Measurements from ENCODE around the gene MADCAM1.
"Not testable (repeated sequence)": the region's sequence is repeated elsewhere in the genome, so short reads cannot be mapped to it uniquely, and the experiment has no call there.

MADCAM1 gene

GRCh38 chr19:496112-496665, at the start of gene MADCAM1:
MADCAM1 (plus strand) TSS chr19:496486; CDS start chr19:496500, 14 bp downstream.
- DNase-seq (ENCODE audit: low read depth in 2 of 2) = no peak

DNA sequence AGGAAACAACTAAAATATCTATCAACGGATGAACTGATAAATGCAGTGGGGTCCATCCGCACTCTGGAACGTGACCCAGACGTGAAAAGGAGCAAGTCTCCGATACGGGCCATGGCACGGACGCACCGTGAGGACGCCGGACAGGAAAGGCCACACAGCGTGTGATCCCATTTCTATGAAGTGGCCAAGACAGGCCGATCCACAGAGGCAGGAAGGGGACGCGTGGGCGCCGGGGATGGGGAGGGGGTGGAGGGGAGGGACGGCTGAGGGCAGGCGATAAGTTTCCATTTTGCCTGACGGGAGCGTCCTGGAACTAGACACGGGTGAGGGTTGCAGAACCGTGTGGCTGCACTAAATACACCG, 49.2 kb upstream of the MADCAM1 start:
- no peak for DNase-seq (ENCODE audit: low read depth in 2 of 2)

DNA sequence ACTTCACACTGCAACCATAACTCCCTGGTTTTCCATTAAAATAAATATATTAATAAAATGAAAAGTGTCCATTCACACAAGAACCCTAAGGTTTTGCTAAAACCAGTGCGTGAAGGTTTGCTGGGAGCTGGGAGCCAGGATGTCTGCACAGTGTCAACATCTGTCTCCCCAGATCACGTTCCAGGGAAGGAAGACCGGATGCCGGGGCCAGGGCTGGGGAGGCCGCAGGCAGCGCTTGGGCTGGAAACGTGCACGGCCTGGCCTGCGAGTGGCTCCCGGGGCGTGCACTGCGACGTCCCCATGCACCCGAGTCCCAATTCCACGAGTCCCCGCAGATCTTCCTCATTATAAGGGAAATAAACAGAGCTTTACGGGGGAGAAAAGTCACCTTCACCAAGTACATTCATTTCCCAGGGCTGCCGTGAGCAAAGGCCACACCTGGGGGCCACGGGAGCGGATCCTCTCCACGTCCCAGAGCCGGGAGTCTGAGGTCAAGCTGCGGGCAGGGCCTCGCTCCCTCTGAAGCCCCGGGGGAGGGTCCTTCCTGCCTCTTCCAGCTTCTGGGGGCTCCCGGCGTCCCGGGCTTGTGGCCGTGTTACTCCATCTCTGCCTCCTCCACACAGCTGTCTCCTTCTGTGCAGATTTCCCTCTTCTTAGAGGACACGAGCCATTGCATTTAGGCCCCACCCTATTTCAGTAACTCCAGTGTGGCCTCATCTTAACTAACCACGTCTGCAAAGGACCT, 48.3 kb upstream of the MADCAM1 start:
- DNase-seq (ENCODE audit: low read depth in 2 of 2) = no peak

DNA sequence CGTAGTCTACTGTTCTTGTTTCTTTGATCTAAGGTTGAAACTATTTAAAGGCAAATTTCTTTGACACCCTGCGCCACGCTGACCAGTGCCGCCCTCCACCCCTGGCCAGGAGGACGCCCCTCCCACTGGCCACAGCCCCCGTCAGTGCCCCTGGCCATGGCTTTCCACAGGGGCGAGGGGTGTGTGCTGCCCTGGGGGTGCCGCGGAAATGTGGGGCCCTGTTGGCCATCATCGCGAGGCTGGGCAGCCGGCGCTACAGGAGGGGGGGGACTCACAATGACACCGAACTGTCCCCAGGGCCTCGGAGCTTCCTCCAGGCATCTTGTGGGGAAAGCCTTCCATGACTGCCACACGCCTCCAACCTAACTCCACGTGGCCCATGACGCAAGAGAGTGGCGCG, 46.4 kb upstream of the MADCAM1 start:
- no peak for DNase-seq (ENCODE audit: low read depth in 2 of 2)

DNA sequence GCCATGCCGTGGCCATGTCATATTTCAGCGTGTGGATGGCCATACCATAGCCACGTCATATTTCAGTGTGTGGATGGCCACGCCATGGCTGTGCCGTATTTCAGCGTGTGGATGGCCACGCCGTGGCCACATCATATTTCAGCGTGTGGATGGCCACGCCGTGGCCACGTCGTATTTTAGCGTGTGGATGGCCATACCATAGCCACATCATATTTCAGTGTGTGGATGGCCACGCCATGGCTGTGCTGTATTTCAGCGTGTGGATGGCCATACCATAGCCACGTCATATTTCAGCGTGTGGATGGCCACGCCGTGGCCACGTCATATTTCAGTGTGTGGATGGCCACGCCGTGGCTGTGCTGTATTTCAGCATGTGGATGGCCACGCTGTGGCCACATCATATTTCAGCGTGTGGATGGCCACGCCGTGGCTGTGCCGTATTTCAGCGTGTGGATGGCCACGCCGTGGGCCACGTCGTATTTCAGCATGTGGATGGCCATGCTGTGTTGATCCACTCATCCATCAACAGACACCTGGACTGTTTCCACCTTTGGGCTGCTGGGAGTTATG, 45.3 kb upstream of the MADCAM1 start:
- not testable (repeated sequence) for DNase-seq (ENCODE audit: low read depth in 2 of 2)

DNA sequence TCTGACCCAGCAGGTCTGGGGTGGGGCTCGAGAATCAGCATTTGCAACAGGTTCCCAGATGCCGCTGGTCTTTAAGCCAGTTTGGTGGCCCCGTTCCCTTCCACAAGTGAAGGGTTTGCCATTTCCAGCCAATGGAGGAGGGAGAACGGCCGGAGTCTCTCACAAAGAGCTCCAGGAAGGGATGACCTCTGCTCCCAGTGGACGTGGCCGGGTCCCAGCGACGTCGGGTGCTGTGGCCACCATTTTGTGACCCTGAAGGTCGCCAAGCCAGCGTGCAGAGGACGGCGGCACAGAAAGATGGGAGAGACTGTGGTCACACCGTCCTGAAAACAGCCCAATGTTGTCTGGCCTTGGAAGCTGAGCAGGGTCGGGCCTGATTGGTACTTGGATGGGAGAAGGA, 43.5 kb upstream of the MADCAM1 start:
- DNase-seq (ENCODE audit: low read depth in 2 of 2) = no peak

DNA sequence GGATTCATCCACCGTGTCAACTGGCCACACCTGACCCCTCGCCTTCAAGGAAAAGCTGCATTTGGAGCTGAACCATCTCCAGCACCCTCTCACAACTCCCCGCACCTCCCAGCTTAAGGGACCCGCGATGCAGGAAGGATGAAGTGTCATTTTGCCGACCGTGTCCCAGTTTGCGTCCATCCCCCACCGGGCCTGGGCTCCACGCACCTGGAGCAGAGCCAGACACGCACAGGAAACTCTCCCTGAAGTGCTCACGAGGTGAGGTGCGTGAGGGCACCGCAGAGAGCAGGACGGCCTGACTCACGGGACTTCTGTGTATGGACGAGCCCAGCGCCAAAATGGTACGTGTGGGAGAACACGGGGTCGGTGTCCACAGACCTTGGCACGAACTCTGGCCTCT, 42.7 kb upstream of the MADCAM1 start:
- DNase-seq (ENCODE audit: low read depth in 2 of 2) = no peak

- no peak for DNase-seq (ENCODE audit: low read depth in 2 of 2)
These were observed 41.1 kb upstream of the MADCAM1 start for GRCh38 chr19:455031-455705.

GRCh38 chr19:455851-456546, 40.3 kb upstream of the MADCAM1 start:
- no peak for DNase-seq (ENCODE audit: low read depth in 2 of 2)

DNA sequence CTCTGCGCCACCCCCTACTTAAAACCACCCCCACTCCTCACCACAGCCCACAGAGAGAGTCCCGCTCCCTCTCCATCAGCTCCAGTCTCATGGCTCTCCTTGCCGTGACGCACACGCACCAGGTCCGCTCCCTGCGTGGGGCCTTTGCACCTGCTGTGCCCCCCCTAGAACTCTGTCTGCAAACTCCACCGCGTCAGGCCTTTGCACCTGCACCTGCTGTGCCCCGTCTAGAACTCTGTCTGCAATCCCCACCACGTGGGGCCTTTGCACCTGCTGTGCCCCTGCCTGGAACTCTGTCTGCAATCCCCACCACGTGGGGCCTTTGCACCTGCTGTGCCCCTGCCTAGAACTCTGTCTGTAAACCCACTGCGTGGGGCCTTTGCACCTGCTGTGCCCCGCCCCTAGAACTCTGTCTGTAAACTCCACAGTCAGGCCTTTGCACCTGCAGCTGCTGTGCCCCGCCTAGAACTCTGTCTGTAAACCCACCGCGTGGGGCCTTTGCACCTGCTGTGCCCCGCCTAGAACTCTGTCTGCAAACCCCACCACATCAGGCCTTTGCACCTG, 39.7 kb upstream of the MADCAM1 start:
- no peak for DNase-seq (ENCODE audit: low read depth in 2 of 2)

DNA sequence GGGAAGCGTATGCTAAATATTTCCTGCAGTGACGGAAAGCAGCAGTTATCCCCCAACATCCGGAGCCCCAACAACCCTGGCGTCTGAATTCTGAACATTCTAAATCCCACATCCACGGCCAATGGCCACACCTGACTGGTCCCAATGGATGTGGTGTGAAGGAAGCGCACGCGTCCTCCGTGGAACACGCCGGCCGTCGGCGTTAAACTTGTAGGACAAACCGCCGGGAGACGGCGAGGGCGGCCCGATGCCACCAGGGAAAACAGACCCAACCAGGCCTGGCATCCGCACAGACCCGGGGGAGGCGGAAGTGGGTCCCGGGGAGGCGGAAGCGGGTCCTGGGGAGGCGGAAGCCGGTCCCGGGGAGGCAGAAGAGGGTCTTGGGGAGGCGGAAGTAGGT, 38.6 kb upstream of the MADCAM1 start:
- no peak for DNase-seq (ENCODE audit: low read depth in 2 of 2)

DNA sequence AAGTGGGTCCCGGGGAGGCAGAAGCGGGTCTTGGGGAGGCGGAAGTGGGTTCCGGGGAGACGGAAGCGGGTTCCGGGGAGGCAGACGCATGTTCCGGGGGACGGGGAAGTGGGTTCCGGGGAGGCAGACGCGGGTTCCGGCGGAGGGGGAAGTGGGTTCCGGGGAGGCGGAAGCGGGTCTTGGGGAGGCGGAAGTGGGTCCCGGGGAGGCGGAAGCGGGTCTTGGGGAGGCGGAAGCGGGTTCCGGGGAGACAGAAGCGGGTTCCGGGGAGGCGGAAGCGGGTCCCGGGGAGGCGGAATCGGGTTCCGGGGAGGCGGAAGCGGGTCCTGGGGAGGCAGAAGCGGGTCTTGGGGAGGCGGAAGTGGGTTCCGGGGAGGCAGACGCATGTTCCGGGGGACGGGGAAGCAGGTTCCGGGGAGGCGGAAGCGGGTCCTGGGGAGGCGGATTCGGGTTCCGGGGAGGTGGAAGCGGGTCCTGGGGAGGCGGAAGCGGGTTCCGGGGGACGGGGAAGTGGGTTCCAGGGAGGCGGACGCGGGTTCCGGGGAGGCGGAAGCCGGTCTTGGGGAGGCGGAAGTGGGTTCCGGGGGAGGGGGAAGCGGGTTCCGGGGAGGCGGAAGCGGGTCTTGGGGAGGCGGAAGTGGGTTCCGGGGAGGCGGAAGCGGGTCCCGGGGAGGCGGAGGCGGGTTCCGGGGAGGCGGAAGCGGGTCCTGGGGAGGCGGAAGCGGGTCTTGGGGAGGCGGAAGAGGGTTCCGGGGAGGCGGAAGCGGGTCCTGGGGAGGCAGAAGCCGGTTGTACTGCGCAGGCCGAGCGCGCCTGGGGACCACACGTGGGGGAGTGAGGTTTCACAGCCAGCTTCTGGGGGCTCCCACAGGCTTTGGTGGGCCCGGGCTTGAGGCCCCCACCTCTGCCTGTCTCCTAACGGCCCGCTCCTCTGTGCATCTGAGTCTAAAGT, 37.9 kb upstream of the MADCAM1 start:
- no peak for DNase-seq (ENCODE audit: low read depth in 2 of 2)

DNA sequence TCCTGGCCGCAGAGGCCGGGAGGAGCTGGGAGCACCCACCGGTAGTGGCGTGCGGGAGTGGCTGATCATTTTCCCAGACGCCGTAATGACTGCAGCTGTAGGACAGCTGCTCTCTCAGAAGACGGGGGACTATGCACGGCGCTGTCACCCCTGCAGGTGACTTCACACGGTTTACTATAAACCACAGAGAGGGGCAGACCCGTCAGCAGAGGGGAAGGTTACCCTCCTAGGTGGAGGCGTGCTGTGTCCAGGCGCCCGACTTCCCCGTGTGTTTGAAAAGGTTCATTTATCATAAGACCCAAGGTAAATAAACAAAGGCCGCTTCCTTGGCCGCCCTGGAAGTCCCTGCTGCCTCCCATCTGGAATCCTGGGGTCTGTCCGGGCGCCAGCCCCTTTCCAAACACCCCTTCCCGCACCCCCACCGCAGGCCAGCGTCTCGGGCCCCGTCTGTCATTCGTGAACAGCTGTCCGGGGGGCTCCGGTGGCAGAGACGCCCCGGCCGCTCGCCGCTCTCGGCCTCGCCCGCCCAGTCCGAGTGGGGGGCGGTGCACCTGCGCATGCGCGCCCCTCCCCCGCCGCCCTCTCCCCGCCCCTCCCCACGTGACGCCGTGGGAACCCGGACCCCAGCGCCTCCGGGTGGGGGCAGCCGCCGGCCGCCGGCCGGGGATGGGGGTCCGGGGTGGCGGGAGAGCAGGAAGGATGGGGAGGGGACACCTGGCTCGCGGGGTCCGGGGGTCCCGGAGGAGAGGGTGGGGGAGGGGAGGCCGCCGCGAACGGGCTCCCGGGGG, 36.4 kb upstream of the MADCAM1 start:
- DNase-seq (ENCODE audit: low read depth in 2 of 2) = no peak

DNA sequence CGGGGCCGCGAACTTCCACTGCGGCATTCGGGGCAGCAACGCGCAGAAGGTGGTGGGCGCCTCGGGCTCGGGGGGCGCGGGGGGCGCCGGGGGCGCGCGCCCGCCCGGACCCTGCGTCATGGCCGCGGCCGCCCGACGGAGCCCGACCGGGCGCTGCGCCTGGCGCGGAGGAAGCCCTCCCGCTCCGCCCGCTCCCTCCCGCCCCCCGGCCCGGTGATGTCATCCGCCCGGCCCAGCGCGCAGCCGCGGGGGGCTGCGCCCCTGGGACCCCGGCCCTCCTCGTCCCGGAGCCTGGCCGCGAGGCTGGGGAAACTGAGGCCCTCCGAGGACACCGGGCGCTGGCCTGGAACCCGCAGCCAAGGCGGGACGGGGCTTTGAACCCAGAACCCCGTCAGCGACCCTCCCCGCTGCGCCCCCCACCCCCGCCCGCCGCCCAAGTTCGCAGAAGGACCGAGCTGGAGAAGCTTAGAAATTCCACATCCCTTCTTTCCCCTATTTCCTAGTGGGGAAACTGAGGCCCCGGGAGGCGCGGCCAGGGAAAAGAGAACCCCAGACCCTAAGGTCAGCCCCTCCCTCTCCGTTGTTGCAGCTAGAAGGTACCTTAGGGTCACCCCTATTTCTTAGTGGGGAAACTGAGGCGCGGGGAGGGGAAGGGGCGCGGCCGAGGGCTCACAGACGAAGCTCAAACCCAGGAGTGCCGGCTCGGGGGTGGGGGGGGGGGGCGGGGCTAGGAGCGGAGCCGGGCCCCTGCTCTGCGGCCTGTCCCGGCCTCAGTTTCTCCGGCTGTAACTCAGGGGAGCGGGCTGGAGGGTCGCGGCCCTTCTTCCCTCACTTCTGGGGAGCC, 35.2 kb upstream of the MADCAM1 start, which contains the start of gene SHC2:
Gene SHC2, minus strand, starts transcription at position 157 of the 844 bp plus-strand sequence. Its CDS starts 37 bp downstream, at position 120.
- DNase-seq (ENCODE audit: low read depth in 2 of 2) = no peak

DNA sequence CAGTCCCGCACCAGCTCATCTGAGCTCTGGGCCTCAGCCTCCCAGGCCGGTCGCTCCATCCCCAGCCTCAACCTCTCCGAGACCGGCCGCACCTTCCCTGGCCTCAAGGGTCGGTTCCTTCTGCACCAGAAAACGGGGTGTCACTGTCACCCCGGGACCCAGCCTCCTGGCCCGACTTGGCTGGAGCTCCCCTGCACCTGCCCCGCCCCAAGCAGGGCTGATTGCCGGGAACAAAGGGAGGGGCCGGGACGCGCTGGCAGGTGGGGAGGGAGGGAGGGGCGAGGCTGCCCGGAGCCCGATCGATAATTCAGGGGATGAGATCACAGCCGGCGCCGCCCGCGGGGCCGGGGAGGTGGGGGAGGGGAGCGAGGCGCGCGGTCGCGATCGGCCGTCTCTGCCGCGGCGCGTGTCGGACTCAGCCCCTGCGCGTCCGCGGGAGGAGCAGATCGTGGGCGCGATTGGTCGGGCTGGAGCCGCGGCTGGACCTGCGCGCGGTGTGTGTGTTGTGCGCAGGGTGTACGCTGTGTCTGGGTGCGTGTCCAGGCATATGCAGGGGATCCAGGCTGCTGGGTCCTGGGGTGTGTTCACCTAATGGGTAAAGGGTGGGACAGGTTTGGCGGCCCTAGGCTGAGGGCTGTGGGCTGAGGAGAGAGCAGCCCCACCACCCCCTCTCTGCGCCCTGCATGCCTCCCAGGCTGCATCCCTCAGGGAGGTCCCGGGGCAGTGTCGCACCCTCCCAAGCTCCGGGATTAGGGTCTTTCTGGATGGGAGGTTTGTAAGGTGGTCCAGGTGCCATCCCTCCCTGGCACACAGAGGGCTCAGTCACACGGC, 34.4 kb upstream of the MADCAM1 start:
- DNase-seq (ENCODE audit: low read depth in 2 of 2) = no peak

GRCh38 chr19:463483-464207, 32.6 kb upstream of the MADCAM1 start:
- no peak for DNase-seq (ENCODE audit: low read depth in 2 of 2)

- no peak for DNase-seq (ENCODE audit: low read depth in 2 of 2)
These were observed 32.1 kb upstream of the MADCAM1 start for GRCh38 chr19:464208-464545.
